Myocyte (in vitro differentiated cells): Measurements from ENCODE around the gene GPAM. TPM values are rescaled to one million over a fixed set of nuclear protein-coding genes. Genes with fewer than 3 reads are reported as not detected.
"Not testable (repeated sequence)": the region's sequence is repeated elsewhere in the genome, so short reads cannot be mapped to it uniquely, and the experiment has no call there.

Experiments
- DNase-seq: peaks from one replicate; pipeline ENCODE4 v3.0.0-alpha.2; 2012; ENCODE audit warnings: low read depth
- total RNA-seq: library from RNA; depleted of rRNA; stranded (reverse); fragments of >200 nt; gene quantifications from 2 replicates; pipeline ENCODE4 v1.2.3, GENCODE V29; 2014

Gene GPAM
- total RNA-seq, 1 donor from 2014 or later, result 10.5 TPM

DNA sequence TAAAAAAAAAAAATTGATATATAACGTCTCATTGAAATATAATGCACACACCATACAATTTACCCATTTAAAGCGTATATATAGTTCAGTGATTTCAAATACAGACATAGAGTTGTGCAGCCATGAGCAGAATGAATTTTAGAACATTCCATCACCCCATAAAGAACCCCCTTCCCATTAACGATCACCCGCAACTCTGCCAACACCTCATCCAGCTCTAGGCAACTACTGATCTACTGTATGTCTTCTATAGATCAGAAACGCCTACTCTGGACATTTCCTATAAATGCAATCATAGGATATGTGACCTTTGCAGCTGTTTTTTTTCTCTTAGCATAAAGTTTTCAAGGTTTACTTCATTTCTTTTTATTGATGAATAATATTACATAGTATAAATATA, 33.4 kb upstream of the GPAM start:
- DNase-seq, result no peak

DNA sequence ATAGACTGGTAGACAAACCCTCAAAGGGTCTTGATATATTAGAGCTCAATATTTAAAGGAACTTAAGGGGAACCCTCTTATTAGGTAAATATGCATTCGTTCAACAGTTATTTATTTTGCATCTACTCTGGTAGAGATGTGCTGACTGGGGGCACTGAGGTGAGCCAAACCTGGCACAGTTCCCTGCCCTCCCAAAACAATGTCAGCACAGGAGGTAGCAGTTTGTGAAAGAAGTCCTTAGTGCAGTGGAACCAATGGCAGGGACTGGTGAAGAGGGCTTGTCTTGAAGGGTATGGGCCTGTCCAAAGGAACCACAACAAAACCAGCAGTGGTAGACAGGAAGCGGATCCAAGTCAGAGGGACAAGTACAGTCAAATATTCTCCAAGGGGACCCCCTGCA, 32.6 kb upstream of the GPAM start:
- DNase-seq, result no peak

DNA sequence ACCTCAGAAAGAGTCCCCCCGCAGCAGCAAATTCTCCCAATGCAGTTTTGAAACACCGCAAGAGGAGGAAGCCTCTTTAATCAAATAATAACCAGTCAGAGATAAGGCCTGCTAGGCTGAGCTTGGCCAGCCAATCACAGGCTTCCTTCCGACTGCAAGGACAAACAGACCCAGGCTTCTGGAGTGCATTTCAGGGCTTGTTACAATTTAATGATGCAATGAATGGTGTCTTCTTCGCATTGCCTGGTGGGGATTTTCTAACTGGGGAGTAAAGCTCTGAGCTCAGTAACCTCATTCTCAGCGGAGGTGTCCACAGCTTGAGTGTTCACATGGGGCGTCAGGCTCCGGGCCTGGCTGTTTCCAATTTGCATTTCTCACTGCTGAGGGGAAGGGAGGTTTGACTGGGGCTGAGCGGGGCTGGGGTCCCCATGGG, 31.8 kb upstream of the GPAM start:
- no peak for DNase-seq

DNA sequence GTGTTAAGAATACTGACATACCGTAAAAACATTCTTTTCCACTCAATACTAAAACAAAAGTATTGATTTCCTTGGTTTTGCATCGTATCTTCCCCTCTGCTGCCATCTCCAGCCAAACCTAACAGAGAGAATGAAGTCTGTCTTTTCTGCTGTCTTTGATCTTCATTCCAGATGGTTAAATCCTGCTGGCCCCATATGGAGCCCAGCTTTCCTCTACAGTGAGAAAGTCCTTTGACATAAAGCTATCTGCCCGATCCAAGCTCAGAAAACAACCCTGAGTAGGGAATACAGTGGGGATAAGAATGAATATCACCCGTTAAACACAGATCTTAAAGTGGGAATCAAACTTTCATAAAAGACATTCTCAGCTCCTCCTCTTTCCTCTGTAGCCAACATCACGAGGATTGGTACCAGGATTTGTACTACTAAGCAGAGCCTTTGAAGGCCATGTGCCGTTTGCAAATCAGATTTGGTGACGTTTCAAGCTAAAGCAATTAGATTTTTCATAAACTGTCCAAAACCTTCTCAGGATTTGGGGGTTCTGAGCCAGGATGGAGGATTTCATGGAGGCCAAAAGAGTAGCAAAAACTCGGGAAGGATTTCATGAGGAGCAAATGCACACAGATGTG, 30.8 kb upstream of the GPAM start:
- DNase-seq, result no peak

DNA sequence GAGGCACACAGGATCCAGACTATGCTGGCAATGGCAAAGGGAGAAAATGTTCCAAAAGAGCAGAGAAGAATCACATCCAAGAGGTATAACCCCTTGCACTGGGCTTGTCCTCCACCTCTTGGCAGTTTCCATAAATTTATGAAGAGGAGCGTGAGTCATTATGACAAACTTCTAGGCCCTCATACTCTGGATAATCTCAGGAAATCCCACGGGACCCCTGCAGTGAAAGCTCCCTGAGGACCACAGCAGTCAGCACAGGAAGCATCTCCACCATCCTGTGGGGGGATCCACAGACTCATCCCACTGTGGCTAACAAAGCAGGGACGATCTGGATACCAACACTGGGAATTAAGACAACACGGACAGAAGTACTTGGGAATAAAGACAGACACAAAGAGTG, 30.3 kb upstream of the GPAM start:
- DNase-seq, result no peak

DNA sequence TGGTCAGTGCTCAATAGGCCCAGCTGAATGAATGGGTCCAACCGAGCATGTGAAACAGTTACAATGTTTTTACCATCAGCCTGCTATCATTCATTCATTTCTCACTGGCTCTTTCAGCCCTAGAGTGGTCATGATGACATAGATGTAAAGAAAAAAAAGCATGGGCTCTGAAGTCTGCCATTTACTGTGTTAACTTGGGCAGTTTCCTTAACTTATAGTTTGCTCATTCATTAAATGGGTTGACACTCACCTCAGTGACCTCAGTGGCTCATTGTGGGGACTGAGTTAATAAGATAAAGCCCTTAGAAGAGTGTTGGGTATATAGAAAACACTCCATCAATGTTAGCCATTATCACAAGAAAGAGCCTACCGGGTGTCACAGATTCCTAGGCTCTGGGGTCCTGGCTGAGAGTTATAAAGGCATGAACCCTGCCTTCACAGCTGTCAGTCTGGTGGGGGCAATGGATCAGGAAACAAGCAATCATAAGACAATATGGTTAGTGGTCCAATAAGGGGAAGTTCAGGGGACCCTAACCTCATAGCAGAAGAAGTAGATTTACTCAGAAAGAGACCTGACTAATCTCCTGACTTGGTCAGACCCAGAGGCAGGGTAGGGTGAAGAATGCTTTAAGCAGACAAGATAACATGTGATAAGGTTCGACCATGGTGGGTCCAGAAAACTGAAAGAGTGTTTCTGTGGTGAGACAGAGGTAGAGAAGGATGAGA, 29.7 kb upstream of the GPAM start:
- DNase-seq, result no peak

DNA sequence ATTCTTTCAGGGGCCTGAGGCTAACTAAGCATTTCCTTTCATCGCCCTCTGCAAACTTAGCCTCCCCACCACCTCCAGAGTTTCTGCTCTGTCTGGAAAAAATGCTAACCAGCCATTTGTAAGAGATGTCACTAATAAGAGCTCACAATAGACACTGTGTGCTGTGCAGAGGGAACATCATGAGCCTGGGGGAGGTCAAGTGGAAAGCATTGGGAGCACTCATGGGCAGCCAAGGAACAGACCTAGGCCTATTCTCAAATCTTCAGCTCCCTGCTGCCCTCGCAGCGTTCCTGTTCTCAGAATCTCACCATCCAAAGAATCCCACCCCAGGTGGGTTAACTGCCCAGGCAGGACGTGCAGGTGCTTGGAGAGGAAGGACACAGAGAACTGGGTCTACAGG, 27.1 kb upstream of the GPAM start:
- DNase-seq, result no peak

DNA sequence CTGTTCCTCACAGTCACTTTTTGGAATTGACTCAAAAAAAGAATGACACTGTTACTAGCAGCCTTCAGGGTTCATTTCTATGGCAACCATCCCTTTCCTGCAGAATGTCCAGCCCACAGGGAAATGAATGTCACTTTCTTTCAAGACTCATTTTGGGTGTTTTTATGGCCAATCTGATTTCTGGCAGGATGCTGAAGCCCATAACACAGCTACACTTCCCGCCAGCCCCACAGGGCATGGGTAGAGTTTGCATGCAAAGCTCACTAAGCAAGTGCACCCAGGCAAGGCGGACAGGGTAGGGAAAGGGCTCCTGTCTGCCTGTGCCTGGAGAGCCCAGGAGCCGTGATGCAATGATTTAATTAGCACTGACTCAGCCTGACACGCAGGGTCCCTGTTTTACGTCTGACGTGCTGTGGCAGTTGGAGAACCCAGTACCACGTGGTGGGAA, 26.1 kb upstream of the GPAM start:
- DNase-seq, result no peak

DNA sequence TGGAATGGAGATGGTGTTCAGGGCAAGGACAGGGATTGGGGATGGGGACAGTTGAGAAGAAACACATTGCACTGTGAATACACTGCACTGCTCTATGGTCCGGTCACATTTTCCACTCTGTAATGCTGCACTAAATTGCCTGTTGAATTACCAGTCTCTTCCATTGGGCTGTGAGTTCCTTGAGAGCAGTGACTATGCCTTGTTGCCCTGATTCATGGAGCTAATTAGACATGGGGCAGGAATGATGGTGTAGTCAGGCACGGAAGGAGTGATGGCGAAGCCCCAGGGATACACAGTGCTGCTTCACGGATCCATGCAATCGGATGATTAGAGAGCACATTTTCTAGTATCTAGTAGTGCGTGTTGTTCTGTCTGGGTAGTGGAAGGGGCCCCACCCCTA, 25.4 kb upstream of the GPAM start:
- DNase-seq, result no peak

DNA sequence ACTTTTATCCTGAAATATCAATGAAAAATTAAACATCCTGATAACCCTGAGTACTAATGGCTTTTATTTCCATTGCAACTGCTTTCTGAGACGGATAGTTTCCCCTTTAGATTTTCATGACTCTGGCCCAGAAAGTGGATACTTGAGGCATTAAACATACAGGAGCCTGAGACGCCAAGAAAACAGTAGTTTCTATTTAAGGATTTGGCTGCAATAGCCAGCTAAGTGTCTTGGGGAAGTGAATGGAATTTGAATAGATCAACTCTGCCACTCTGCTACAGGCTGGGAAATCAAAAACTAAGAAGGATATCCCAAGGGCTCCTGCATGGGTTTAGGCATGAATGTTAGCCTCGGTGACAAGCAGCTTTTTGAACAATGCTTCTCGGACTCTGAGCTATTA, 24.7 kb upstream of the GPAM start:
- no peak for DNase-seq

DNA sequence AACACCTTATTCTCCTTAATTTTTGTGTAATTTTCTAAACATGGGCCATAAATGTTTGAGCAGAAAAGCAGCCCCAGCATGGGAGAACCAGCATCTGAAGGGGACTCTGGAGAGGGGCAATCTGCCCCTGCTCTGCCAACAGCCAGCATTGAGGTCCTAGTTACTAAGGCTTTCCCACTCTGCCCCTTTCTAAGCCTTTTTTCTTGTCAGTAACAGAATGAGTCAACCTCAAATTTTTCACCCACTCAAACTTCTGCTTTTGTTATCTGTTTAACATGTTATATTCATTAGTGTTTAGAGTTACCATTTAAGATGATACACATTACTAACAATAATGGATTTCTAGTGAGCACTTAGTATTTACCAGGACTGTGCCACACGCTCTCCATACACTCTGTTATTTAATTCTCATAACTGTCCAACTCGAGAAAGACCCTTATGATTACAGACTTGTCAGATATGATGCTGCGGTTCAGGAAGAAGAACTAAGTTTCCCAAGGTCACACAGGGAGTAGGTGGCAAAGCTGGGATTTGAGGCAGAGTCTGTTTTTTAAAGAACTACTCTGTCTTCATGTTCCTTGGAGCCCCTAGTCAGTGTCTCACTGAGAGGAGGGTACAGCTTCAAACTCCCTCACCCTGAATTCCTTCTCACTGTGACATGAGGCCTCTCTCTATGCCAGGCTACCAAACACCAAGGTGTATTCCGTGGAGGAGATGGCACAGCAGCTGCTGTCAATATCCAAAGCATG, 19.9 kb upstream of the GPAM start:
- DNase-seq, result no peak

DNA sequence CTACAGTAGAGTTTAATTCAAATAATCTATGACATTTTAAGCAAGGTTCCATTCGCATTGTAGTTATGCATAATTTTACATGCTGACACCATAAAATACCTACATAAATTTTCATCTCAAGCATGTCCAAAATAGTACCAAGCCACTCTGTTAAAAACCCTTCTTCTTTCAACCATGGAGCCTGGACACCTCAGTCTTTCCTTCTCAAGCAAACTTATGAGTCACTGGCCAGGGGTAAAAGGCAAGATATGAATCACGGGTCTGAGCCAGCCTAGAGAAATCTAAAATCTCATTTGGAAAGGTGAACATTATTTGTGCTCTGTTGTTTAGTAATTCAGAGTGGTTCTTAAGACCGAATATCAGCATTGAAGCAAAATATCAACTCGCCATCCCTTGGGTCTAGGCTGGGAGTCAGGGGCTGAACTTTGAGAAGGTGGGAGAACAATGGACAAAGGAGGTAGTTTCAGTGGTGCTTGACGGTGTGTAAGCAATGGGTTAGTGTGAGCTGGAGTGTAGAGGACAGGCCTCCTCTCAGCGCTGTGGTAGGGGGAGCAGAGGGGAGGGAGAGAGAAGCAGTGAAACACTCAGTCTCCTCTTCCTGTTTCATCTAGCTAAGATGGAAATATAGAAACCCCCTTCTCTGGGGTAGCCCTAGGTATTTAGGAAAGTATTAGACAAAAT, 19.1 kb upstream of the GPAM start:
- DNase-seq, result no peak

DNA sequence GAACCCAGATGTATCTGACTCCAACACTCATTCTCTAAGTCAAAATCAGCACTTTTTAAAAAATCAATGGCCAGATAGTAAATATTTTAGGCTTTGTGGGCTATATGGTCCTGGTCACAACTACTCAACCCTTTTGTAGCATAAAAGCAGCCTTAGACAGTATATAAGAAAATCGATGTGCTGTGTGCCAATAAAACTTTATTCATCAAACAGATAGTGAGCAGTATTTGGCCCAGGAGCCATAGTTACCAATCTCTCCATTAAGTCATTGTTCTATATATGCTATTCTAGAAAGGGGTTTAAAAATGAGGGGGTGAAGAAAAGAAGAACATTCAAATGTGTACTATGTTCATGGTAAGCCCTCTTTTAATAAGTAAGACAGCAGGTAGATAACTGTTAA, 18.5 kb upstream of the GPAM start:
- no peak for DNase-seq

DNA sequence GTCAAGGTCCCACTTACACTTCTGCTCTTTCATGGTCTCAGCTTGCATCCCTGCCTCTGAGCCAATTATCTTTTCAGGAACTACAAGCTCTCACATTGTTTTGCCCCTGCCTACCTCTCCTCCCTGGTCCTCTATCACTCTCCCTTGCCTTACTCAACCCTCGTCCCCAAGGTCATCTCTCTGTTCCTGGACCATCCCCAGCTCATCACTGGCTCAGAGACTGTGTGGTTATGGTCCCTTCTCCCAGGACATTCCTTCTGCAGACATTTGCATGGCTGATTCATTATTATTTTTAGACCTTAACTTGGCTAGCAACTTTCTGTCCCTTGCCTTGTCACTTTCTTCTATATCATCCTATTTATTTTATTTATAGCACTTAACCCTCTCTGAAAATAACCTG, 17.8 kb upstream of the GPAM start:
- DNase-seq, result peak; percentile 42

DNA sequence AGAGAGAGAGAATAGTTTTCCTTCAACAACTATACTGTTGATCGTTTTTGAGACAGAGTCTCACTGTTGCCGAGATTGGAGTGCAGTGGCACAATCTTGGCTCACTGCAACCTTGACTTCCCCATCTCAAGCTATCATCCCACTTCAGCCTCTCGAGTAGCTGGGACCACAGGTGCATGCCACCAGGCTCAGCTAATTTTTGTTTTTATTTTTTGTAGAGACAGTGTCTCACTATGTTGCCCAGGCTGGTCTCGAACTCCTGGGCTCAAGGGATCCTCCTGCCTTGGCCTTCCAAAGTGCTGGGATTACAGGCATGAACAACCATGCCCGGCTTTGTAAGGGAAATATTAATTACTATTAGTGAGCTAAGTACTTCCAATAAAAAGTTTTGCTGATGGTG, 16.7 kb upstream of the GPAM start:
- not testable (repeated sequence) for DNase-seq

DNA sequence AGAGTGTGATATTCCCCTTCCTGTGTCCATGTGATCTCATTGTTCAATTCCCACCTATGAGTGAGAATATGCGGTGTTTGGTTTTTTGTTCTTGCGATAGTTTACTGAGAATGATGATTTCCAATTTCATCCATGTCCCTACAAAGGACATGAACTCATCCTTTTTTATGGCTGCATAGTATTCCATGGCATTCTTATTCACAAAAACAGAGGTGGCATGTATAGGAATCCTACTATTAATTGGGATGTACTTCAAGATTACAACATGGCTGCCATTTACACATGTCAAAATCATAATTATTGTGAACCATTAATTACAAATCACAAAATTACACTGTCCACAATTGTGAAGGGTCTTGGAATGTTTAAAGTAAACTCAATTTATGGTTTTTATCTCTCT, 14.1 kb upstream of the GPAM start:
- DNase-seq, result not testable (repeated sequence)

DNA sequence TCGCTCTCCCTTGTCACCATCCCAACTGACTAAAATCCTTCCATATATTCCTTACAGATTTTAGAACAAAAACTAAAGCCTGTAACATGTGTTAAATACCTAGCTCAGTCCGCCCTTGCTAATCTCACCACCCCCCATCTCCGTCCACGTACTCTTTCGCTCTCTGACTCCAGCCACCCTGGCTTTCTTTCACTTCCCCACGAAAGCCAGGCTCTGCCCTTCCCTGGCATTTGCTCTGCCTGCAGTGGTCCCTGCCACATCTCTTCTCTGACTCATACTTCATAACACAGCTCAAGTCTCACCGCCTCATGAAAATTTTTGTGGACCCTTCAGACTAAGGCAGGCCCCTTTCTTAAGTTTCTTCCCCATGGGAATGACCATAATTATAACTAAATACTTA, 11.7 kb upstream of the GPAM start:
- no peak for DNase-seq

DNA sequence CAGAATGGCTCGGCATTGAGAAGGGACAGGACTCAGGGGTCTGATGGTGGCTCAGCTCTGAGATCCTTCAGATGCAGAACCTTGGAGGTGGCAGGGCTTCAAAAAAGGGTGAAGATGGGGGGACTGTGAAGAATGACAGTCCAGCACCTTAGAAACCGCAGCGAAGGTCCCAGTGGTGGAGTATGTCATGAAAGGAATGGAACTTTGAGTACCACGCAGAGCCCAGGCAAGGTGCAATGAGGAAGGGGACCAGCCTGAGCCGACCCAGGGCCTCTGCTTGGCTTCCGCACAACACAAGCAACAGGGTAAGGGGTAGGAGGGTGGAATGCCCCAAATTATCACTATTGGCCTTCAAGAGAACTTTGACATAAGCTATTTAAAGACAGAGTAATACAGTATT, 8.2 kb upstream of the GPAM start:
- no peak for DNase-seq

DNA sequence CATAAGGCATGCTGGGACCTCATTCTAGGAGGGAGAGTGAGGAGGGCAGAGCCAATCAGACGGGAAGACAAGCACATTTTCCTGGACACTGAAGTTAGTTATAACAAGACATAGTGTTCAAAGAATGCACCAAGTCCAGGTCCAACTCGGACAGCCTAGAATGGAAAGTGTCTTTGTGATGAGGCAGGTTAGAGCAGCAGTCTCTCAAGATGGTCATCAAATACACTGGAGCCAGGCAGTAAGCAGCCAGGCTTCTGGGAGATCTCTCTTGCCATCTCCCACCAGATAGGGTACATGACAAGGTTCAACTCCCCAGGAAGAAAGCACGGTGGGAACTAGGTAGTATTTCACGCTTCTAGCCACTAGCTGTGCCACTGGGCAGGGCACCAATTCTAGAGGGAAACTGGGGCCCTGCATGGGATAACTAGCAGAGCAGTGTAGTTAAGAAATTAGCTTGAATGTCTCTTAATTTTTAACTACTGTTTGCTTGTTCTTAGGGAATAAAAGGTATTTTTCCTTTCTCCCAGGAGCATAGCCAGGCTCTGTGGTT, 7.6 kb upstream of the GPAM start:
- DNase-seq, result no peak

DNA sequence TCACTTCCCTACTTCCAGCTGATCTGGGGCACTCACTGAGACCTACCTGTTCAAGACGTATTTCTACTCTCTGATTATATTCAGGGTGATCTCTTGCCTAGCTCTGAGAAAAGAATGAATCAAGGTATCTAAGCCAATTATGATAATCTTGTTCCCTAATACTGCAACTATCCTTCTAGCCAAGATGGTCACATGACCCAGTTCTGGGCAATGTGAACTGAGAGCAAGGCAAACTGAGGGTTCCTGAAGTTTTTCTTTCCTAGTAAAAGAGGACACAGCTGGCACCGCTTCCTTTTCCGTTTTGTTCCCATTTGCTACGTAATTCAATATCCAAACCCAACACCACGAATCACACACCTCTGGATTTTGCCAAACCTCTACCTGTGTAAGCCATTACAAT, 5.9 kb upstream of the GPAM start:
- DNase-seq, result no peak

DNA sequence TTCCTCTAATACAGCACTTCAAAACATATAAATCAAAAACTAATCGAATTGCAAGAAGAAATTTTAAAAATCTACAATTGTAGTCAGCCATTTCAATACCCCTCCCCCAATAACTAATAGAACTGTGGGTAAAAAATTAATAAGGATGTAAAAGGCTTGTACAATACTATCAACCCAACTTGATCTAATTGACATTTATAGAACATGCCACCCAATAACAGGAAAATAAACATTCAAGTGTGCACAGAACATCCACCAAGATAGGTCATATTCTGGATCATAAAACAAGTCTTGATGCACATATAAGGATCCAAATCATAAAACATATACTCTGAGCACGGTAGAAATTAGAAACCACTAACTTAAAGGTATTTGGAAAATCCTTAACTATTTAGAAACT, 4.0 kb upstream of the GPAM start:
- DNase-seq, result no peak

DNA sequence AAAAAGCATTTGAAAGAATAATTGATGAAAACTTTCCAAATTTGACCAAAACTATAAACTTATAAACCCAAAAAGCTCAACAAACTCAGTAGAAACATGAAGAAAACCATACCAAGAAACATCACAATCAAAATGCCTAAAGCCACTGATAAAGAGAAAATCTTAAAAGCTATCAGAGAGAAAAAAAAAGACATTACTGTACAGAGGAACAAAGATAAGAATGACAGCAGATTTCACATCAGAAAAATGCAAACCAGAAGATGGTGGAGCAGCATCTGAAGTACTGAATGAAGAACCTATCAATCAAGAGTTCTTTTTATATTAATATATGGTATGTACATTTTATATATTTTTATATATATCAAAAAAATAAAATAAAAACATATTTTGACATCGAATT, 2.4 kb upstream of the GPAM start:
- DNase-seq, result no peak
